HG03135 (cell line): ENCODE measurements around the gene COLQ.
"Not testable (repeated sequence)": the region's sequence is repeated elsewhere in the genome, so short reads cannot be mapped to it uniquely, and the experiment has no call there.

Experiments used
- ATAC-seq: cut with Tn5 transposase; IDR thresholded peaks from one replicate; pipeline ENCODE4 v1.9.1; 2021; ENCODE audit warnings: mild to moderate bottlenecking, moderate library complexity; ENCODE audit not compliant: unreplicated experiment

Gene COLQ

GRCh38 chr3:15521573-15521965 is at the start of gene COLQ:
Gene COLQ (minus strand): TSS chr3:15521706. CDS start chr3:15521625, 81 bp downstream.
- no peak for ATAC-seq

GRCh38 chr3:15563190-15563589 is 41.7 kb upstream of the COLQ start:
- ATAC-seq, result no peak

GRCh38 chr3:15562560-15562959 is 41.1 kb upstream of the COLQ start:
- ATAC-seq, result no peak

GRCh38 chr3:15558581-15558980 is 37.1 kb upstream of the COLQ start:
- no peak for ATAC-seq

- ATAC-seq, result peak; percentile 59
Observed at GRCh38 chr3:15557511-15557946, 36.0 kb upstream of the COLQ start.

- peak; percentile 87 for ATAC-seq
Observed at GRCh38 chr3:15556512-15556911, 35.0 kb upstream of the COLQ start.

- no peak for ATAC-seq
Observed at GRCh38 chr3:15553749-15554148, 32.2 kb upstream of the COLQ start.

- no peak for ATAC-seq
Observed at GRCh38 chr3:15551902-15552301, 30.4 kb upstream of the COLQ start.

GRCh38 chr3:15549846-15550245 is 28.3 kb upstream of the COLQ start:
- ATAC-seq, result no peak

- no peak for ATAC-seq
Observed at GRCh38 chr3:15542614-15543013, 21.1 kb upstream of the COLQ start.

GRCh38 chr3:15541371-15541770 is 19.9 kb upstream of the COLQ start:
- ATAC-seq, result no peak

GRCh38 chr3:15539066-15539465 is 17.6 kb upstream of the COLQ start:
- ATAC-seq, result no peak

- no peak for ATAC-seq
Observed at GRCh38 chr3:15538345-15538744, 16.8 kb upstream of the COLQ start.

- ATAC-seq, result no peak
Observed at GRCh38 chr3:15536856-15537255, 15.3 kb upstream of the COLQ start.

- no peak for ATAC-seq
Observed at GRCh38 chr3:15535732-15536131, 14.2 kb upstream of the COLQ start.

- not testable (repeated sequence) for ATAC-seq
Observed at GRCh38 chr3:15532614-15533013, 11.1 kb upstream of the COLQ start.

GRCh38 chr3:15531346-15531745 is 9.8 kb upstream of the COLQ start:
- no peak for ATAC-seq

- no peak for ATAC-seq
Observed at GRCh38 chr3:15528854-15529537, 7.5 kb upstream of the COLQ start.

GRCh38 chr3:15527031-15527459 is 5.5 kb upstream of the COLQ start:
- no peak for ATAC-seq

- ATAC-seq, result no peak
Observed at GRCh38 chr3:15525790-15526189, 4.3 kb upstream of the COLQ start.

- ATAC-seq, result no peak
Observed at GRCh38 chr3:15523660-15524417, 2.3 kb upstream of the COLQ start.

GRCh38 chr3:15522016-15522415 is 510 bp upstream of the COLQ start:
- ATAC-seq, result no peak
